Suppressor macrophage treated with lipopolysaccharide for 1 hour (primary cell): ENCODE data around the gene ANTXR2.
"Not testable (repeated sequence)": the region's sequence is repeated elsewhere in the genome, so short reads cannot be mapped to it uniquely, and the experiment has no call there.

Source experiments
- DNase-seq, 3 donors: peaks; one replicate each; pipeline ENCODE4 v3.0.0-alpha.2; 2020 to 2022

The ANTXR2 gene

GRCh38 chr4:79907001-79907400 is 166.0 kb downstream of the ANTXR2 start:
- peak; percentile 32 to 52 (median 48) for DNase-seq

GRCh38 chr4:79906303-79906702 is 166.7 kb downstream of the ANTXR2 start:
- DNase-seq: peak in 1 of 3 donors; percentile 3

GRCh38 chr4:79905212-79905611 is 167.8 kb downstream of the ANTXR2 start:
- no peak for DNase-seq

GRCh38 chr4:79904331-79904730 is 168.7 kb downstream of the ANTXR2 start:
- DNase-seq: no peak

GRCh38 chr4:79900182-79900581 is 172.8 kb downstream of the ANTXR2 start:
- DNase-seq: no peak

GRCh38 chr4:79899481-79899880 is 173.5 kb downstream of the ANTXR2 start:
- DNase-seq: no peak

GRCh38 chr4:79898055-79898454 is 175.0 kb downstream of the ANTXR2 start:
- DNase-seq: no peak

- no peak for DNase-seq
These were observed 175.9 kb downstream of the ANTXR2 start for GRCh38 chr4:79897174-79897573.

- DNase-seq: no peak
These were observed 179.6 kb downstream of the ANTXR2 start for GRCh38 chr4:79893456-79893855.

GRCh38 chr4:79889026-79889425 is 184.0 kb downstream of the ANTXR2 start:
- not testable (repeated sequence) for DNase-seq

- DNase-seq: no peak
These were observed 186.5 kb downstream of the ANTXR2 start for GRCh38 chr4:79886557-79886956.

GRCh38 chr4:79886021-79886420 is 187.0 kb downstream of the ANTXR2 start:
- DNase-seq: no peak

- no peak for DNase-seq
These were observed 189.7 kb downstream of the ANTXR2 start for GRCh38 chr4:79883290-79883689.

- no peak for DNase-seq
These were observed 190.2 kb downstream of the ANTXR2 start for GRCh38 chr4:79882806-79883205.

- DNase-seq: no peak
These were observed 191.6 kb downstream of the ANTXR2 start for GRCh38 chr4:79881407-79881806.

- no peak for DNase-seq
These were observed 195.5 kb downstream of the ANTXR2 start for GRCh38 chr4:79877511-79877910.

GRCh38 chr4:79875344-79875899 is 197.6 kb downstream of the ANTXR2 start:
- DNase-seq: no peak

- DNase-seq: no peak
These were observed 198.8 kb downstream of the ANTXR2 start for GRCh38 chr4:79874197-79874596.

- no peak for DNase-seq
These were observed 200.3 kb downstream of the ANTXR2 start for GRCh38 chr4:79872738-79873137.

GRCh38 chr4:79871961-79872360 is 201.1 kb downstream of the ANTXR2 start:
- DNase-seq: no peak

- DNase-seq: no peak
These were observed 203.3 kb downstream of the ANTXR2 start for GRCh38 chr4:79869597-79870237.

- DNase-seq: no peak
These were observed 207.8 kb downstream of the ANTXR2 start for GRCh38 chr4:79865201-79865597.

GRCh38 chr4:79864500-79865200 is 208.4 kb downstream of the ANTXR2 start:
- no peak for DNase-seq

- DNase-seq: no peak
These were observed 209.7 kb downstream of the ANTXR2 start for GRCh38 chr4:79863333-79863732.
